Activated CD4-positive, alpha-beta T cell treated with anti-CD3 and anti-CD28 coated beads, Interleukin-2, amount 10 ng/mL, durations not matched to agents 7 days and 5 days (primary cell): ENCODE results near the gene ARHGAP6. TPM values are rescaled to one million over a fixed set of nuclear protein-coding genes. Genes with fewer than 3 reads are reported as not detected.

Source experiments
- CTCF ChIA-PET: fragments of 350-600 bp; sonication (Branson Sonifier 250); formaldehyde crosslinking; loops from one replicate; lab custom pipeline; 2021; ENCODE audit warnings: antibody characterized with exemption; lab: Charles Lee
- POLR2A ChIA-PET: fragments of 350-600 bp; sonication (Branson Sonifier 250); formaldehyde crosslinking; loops from one replicate; lab custom pipeline; 2021; ENCODE audit warnings: antibody characterized with exemption; lab: Charles Lee
- DNase-seq: peaks from one replicate; pipeline ENCODE4 v3.0.0-alpha.2; 2020
- H3K27ac Mint-ChIP-seq: one replicate; pipeline ENCODE4 v1.8.0; 2021; ENCODE audit warnings: mild to moderate bottlenecking, moderate library complexity, mixed read lengths
- H3K27me3 Mint-ChIP-seq: one replicate; pipeline ENCODE4 v1.8.0; 2021; ENCODE audit warnings: mixed read lengths
- H3K36me3 Mint-ChIP-seq: one replicate; pipeline ENCODE4 v1.8.0; 2021; ENCODE audit warnings: low read depth, mixed read lengths
- H3K4me1 Mint-ChIP-seq: one replicate; pipeline ENCODE4 v1.8.0; 2021; ENCODE audit warnings: mixed read lengths
- H3K4me3 Mint-ChIP-seq: one replicate; pipeline ENCODE4 v1.8.0; 2021; ENCODE audit warnings: mild to moderate bottlenecking, moderate library complexity, mixed read lengths
- H3K9me3 Mint-ChIP-seq: one replicate; pipeline ENCODE4 v1.8.0; 2021; ENCODE audit warnings: mixed read lengths
- total RNA-seq, 2 experiments: library from RNA; stranded (reverse); gene quantifications; one replicate each; pipeline ENCODE4 v1.2.3, GENCODE V29; 2021

The ARHGAP6 gene
- total RNA-seq, 2 experiments from 2014 or later: not detected

DNA sequence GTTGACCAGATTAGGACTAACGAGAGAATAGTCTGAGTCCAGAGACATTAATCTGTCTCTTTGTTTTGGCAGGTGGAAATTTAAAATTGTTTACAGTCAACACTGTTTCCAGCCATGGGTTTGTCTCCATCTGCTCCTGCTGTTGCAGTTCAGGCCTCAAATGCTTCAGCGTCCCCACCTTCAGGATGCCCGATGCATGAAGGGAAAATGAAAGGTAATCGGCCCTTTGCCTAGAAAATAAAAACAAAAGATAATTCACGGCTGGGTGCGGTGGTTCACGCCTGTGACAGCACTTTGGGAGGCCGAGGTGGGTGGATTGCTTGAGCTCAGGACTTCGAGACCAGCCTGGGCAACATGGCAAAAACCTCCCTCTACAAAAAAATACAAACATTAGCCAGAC, 553.8 kb downstream of the ARHGAP6 start:
- Mint-ChIP-seq H3K4me1 (peaks cover 32% of the 10 kb centered on the region), H3K27me3 (no peaks in the 10 kb centered on the region), H3K4me3 (no peak overlapping the region), H3K27ac (peak overlapping the region; percentile 98), H3K9me3 (no peaks in the 10 kb centered on the region), H3K36me3 (peaks cover 15% of the 10 kb centered on the region)
- ChIA-PET CTCF (no interaction called here), POLR2A (no interaction called here)
- DNase-seq: no peak

DNA sequence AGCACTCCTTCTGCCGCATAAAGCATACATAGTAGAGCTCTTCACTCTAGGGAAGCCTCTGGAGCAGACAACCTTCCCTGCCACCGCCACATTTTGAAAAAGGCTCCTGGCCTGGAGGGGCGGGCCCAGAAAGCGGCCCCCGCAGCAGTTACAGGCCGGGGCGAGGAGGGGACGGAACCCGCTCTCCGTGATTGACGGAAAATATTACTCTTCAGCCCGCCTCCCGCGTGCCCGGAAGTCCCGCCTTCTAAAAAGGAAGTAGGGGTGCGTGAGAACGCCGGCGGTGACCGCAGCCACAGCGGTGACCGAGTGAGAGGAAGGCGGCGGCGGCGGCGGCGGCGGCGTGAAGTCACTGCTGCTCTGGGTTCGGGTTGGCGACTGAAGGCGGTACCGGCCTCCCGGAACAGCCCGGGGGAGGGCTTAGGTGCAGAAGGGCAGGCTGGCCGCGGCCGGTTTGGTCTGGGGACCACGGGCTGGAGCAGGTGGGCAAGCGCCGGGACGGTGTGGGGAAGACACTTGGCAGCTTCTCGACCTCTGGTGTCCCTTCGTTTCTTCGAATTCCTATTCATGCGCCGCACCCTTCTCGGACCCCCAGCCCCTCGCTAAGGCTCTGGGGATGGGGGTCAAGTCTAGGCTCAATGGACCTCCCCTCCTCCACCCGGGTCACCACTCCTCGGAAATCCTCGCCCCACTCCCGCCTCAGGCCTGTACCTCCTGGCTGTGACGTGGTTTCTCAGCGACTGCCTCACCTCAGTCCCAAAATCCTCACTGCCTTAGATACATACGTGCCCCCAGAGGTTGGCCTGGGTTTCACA, 554.5 kb downstream of the ARHGAP6 start, which contains the start of gene HCCS:
TSS of gene HCCS (plus strand) at position 296 of the 815 bp plus-strand sequence. CDS start 729 bp downstream, outside the sequence.
- peak within 1 kb of the TSS; percentile 98 for H3K27ac Mint-ChIP-seq
- ChIA-PET CTCF (no interaction called here), POLR2A (no interaction called here)
- H3K27me3 Mint-ChIP-seq: no peaks in the 10 kb centered on the region
- peaks cover 15% of the 10 kb centered on the region for H3K36me3 Mint-ChIP-seq
- H3K4me3 Mint-ChIP-seq: no peak within 1 kb of the TSS
- peak; percentile 83 for DNase-seq
- peaks cover 32% of the 10 kb centered on the region for H3K4me1 Mint-ChIP-seq
- H3K9me3 Mint-ChIP-seq: no peaks in the 10 kb centered on the region

DNA sequence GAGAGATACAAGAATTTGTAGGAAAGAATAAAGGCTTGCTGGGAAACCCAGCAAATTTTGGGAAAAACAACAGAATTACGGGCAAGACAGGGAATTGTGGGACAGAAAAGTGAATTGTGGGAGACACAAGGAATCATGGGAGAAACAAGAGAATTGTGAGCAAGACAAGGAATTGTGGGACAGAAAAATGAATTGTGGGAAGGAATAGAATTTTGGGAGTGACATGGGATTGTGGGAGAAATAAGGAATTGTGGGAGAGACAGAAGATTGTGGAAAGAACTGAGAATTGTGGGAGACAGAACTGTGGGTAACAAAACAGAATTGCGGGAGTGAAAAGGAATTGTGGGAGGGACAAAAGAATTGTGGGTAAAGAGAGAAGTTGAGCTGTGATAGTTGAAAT, 555.8 kb downstream of the ARHGAP6 start:
- Mint-ChIP-seq H3K27ac (no peak overlapping the region), H3K4me1 (peaks cover 27% of the 10 kb centered on the region)
- POLR2A ChIA-PET: interaction anchor here (0.6 kb wide), 1 partner anchor 242 kb away, joined by 4 read pairs; no protein-coding TSS in a partner anchor

DNA sequence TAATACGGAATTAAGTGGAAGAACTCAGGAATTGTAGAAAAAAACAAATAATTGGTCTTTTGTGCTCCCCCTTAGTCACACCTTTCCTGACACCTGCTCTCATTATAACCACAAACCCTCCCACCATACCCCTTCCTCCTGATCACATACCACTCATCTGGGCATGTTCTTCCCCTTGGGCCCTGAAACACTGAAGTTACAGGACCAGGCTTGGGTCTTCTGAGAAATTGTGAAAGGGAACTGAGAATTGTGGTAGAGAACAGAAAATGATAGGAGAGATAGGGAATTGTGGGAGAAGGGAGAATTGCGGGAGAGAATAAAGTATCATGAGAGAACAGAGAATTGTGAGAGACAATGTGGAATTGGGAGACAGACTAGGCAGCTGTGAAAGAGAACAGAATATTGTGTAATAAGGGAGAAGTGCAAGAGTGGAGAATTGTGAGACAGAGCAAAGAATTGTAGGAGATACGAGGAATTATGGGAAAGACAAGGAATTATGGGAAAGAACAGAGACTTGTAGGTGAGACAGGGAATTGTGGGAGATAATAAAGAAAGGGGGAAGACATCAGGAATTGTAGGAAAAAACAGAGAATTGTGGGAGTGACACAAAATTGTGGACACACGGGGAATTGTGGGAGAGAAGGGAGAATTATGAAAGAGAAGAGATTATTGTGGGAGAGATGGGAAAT, 557.3 kb downstream of the ARHGAP6 start:
- H3K36me3 Mint-ChIP-seq: peaks cover 2% of the 10 kb centered on the region
- H3K4me1 Mint-ChIP-seq: peaks cover 17% of the 10 kb centered on the region
- no peaks in the 10 kb centered on the region for H3K27me3 Mint-ChIP-seq
- POLR2A ChIA-PET: no interaction called here
- CTCF ChIA-PET: no interaction called here
- DNase-seq: no peak
- no peak overlapping the region for H3K27ac Mint-ChIP-seq
- no peaks in the 10 kb centered on the region for H3K9me3 Mint-ChIP-seq
- H3K4me3 Mint-ChIP-seq: no peak overlapping the region

More for the DNA sequence above, 555.8 kb downstream of the ARHGAP6 start:
- CTCF ChIA-PET: no interaction called here
- Mint-ChIP-seq H3K9me3 (no peaks in the 10 kb centered on the region), H3K36me3 (peaks cover 6% of the 10 kb centered on the region), H3K27me3 (no peaks in the 10 kb centered on the region), H3K4me3 (no peak overlapping the region)
- DNase-seq: no peak

DNA sequence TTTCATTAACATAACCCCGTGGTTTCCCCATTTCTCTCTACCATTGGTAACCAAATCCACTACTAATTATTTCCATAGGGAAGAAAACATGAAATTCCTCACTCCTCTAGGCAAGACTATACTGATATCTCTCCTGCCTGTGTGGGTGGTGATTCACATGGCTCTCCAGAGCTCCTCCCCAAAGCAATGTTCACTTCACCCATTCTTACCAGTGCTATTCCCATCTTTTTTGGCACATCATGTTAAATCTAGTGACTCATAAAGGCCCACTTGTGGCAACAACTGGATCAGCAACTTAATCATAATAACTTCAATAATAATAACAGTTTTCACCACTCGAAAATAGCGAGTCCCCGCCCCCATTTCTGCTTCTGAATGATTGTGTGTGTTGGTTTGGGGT, 560.6 kb downstream of the ARHGAP6 start:
- Mint-ChIP-seq H3K27me3 (no peaks in the 10 kb centered on the region), H3K4me1 (peaks cover 5% of the 10 kb centered on the region), H3K36me3 (no peaks in the 10 kb centered on the region), H3K4me3 (no peak overlapping the region), H3K27ac (no peak overlapping the region), H3K9me3 (no peaks in the 10 kb centered on the region)
- POLR2A ChIA-PET: no interaction called here
- CTCF ChIA-PET: no interaction called here
- DNase-seq: no peak

DNA sequence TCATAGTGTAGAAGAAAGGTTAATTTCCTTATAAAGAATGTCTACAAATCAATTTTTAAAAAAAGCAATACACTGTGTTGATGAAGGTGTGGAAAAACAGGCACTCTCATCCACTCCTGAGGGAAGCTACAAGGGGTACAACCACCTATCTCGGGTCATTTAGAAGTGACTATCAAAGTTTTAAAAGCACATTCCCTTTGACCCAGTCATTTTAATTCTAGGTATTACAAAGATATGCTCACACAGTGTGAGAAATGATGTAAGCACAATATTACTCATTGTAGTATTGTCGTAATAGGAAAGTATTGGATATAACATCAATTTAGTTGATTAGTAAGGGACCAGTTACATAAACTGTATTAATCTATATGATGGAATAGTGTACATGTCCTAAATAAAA, 562.0 kb downstream of the ARHGAP6 start:
- no peak for DNase-seq
- Mint-ChIP-seq H3K36me3 (no peaks in the 10 kb centered on the region), H3K4me1 (peaks cover 5% of the 10 kb centered on the region), H3K27ac (no peak overlapping the region), H3K4me3 (no peak overlapping the region), H3K27me3 (no peaks in the 10 kb centered on the region), H3K9me3 (no peaks in the 10 kb centered on the region)
- ChIA-PET CTCF (interaction anchor here (0.6 kb wide), 1 partner anchor 697 kb away, joined by 5 read pairs; no protein-coding TSS in a partner anchor), POLR2A (no interaction called here)

DNA sequence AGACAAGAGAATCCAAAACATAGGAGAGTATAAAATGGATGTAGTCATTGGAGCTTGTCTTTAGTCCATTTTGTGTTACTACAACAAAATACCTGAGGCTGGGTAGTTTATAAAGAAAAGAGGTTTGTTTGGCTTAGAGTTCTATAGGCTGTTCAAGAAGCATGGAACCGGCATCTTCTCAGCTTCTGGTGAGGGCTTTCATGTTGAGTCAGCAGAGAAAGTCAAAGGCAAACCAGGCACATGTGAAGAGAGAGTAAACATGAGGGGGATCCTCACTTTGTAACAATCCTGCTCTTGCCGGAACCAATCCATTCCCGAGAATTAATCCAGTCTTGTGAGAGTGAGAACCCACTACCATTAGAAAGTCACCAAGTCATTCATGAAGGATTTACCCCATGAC, 562.7 kb downstream of the ARHGAP6 start:
- Mint-ChIP-seq H3K27ac (no peak overlapping the region), H3K36me3 (no peaks in the 10 kb centered on the region), H3K27me3 (no peaks in the 10 kb centered on the region), H3K4me3 (no peak overlapping the region), H3K4me1 (peaks cover 5% of the 10 kb centered on the region), H3K9me3 (no peaks in the 10 kb centered on the region)
- POLR2A ChIA-PET: no interaction called here
- CTCF ChIA-PET: interaction anchor here (0.6 kb wide), 1 partner anchor 698 kb away, joined by 5 read pairs; no protein-coding TSS in a partner anchor
- DNase-seq: no peak

DNA sequence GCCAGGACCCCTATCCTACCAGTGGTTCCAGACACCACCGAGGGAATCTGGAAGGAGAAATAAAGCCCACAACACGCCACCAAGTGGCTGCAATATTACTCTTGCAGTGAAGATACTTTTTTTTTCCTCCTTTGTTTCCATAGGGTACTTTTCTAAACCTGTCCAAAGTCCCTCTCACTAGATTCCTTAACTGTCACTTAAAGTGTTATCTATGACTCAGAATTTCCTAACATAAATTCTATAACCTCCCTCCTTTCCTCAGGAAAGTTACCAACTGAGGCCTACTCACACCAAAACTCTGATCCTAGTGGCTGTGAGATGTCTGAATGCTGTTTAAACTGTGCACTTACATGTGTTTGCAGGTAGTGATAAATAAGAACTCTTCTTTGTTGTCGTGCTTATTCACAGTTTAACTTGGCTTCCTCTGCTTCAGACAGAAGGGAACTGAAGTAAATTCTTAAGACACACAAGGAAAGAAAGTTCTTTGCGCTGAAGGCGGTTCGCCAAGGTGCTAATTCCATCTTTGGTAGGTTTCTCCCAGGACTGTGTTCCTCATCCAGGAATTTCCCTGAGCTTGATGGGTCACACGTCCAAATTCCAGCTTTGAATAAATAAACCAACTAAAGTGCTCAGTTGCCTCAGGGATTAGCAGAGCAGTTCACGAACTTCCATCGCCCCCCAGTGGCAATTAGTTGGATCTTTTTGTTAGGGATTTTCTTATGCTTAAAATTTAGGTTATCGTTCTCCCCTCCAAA, 565.3 kb downstream of the ARHGAP6 start:
- Mint-ChIP-seq H3K27ac (no peak overlapping the region), H3K4me1 (peaks cover 5% of the 10 kb centered on the region), H3K4me3 (no peak overlapping the region), H3K36me3 (no peaks in the 10 kb centered on the region), H3K27me3 (no peaks in the 10 kb centered on the region), H3K9me3 (no peaks in the 10 kb centered on the region)
- POLR2A ChIA-PET: no interaction called here
- CTCF ChIA-PET: no interaction called here
- no peak for DNase-seq

DNA sequence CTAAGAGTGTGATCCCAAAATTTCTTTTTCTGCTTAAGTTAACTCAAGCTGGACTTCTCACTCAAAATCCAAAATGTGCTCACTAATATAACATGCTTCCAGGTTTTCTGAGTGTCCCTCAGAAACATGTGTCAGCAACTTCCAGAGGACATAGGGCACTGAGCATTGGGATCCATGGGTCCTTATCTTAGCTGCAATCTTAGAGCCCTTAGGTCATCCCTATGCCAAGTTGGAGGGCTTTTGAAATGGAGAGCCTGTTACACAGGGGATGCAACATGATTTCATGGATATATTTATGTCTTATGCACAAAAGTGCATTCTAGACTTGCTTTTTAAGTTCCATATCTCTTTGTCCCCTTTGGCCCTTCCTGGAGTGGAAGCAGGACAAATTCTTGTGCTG, 566.3 kb downstream of the ARHGAP6 start:
- CTCF ChIA-PET: interaction anchor here (0.7 kb wide), 1 partner anchor 8 kb away, joined by 3 read pairs; no protein-coding TSS in a partner anchor
- H3K36me3 Mint-ChIP-seq: no peaks in the 10 kb centered on the region
- H3K27ac Mint-ChIP-seq: no peak overlapping the region
- no peak overlapping the region for H3K4me3 Mint-ChIP-seq
- H3K9me3 Mint-ChIP-seq: no peaks in the 10 kb centered on the region
- POLR2A ChIA-PET: no interaction called here
- H3K4me1 Mint-ChIP-seq: peaks cover 5% of the 10 kb centered on the region
- no peaks in the 10 kb centered on the region for H3K27me3 Mint-ChIP-seq
- no peak for DNase-seq

DNA sequence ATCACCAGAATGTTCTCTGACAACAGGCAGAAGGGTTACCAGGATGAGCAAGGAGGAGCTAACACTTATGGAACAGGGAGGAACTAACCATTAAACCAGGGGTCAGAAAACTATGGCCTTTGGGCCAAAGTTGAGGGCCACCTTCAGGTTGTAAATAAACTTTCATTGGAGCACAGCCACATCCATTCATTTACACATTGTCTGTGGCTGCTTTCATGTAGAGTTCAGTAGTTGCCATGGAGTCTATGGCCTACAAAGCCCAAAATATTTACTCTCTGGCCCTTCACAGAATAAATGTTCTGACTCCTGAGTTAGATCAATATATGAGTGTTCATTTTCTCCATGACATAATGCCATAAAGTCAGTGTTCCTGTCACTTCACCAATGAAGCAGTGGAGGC, 567.8 kb downstream of the ARHGAP6 start:
- no peak for DNase-seq
- H3K4me1 Mint-ChIP-seq: peaks cover 2% of the 10 kb centered on the region
- CTCF ChIA-PET: no interaction called here
- H3K9me3 Mint-ChIP-seq: no peaks in the 10 kb centered on the region
- no peaks in the 10 kb centered on the region for H3K36me3 Mint-ChIP-seq
- POLR2A ChIA-PET: no interaction called here
- no peak overlapping the region for H3K4me3 Mint-ChIP-seq
- no peak overlapping the region for H3K27ac Mint-ChIP-seq
- H3K27me3 Mint-ChIP-seq: no peaks in the 10 kb centered on the region

DNA sequence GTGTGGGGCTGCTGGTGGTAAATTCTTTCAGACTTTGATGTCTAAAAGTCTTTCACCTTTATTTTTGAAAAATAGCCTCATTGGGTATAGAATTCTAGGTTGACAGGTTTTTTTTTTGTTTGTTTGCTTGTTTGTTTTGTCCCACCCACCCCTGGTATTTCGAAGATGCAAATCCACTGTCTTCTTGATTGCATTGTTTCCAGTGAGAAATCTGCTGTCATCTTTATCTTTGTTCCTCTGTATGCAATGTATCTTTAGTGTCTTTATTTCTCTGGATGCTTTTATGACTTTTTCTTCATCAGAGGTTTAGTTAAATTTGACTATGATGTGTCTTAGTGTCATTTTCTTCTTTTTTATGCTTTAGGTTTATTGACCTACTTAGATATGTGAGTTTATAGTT, 575.9 kb downstream of the ARHGAP6 start:
- no peak for DNase-seq
- Mint-ChIP-seq H3K9me3 (peaks cover 6% of the 10 kb centered on the region), H3K27ac (no peak overlapping the region), H3K27me3 (no peaks in the 10 kb centered on the region), H3K36me3 (no peaks in the 10 kb centered on the region), H3K4me1 (no peaks in the 10 kb centered on the region), H3K4me3 (no peak overlapping the region)
- ChIA-PET CTCF (no interaction called here), POLR2A (no interaction called here)
